Karpas-422 (cell line): ENCODE measurements around the gene BEGAIN. TPM values are rescaled to one million over a fixed set of nuclear protein-coding genes. Genes with fewer than 3 reads are reported as not detected.

Experiments
- DNase-seq: peaks from one replicate; pipeline ENCODE4 v3.0.0-alpha.2; 2015
- H2AFZ ChIP-seq: fragments of 200-600 bp; sonication (generic); 2 replicates; pipeline ENCODE4 v1.6.1; 2014; ENCODE audit warnings: antibody characterized with exemption, low read length, mixed read lengths
- H3K27ac ChIP-seq: fragments of 200-600 bp; sonication (generic); 2 replicates; pipeline ENCODE4 v1.5.1; 2014; ENCODE audit warnings: mild to moderate bottlenecking, low read length, moderate library complexity
- H3K27me3 ChIP-seq: fragments of 200-600 bp; sonication (generic); 2 replicates; pipeline ENCODE4 v1.6.1; 2014; ENCODE audit warnings: low read length, mixed read lengths
- H3K36me3 ChIP-seq: fragments of 200-600 bp; sonication (generic); 2 replicates; pipeline ENCODE4 v1.6.1; 2014; ENCODE audit warnings: low read length, mixed read lengths; ENCODE audit not compliant: insufficient read depth
- H3K4me1 ChIP-seq: fragments of 200-600 bp; sonication (generic); 2 replicates; pipeline ENCODE4 v1.6.1; 2014; ENCODE audit warnings: mild to moderate bottlenecking, low read length, mixed read lengths
- H3K4me2 ChIP-seq: fragments of 200-600 bp; sonication (generic); 2 replicates; pipeline ENCODE4 v1.6.1; 2014; ENCODE audit warnings: low read length, low read depth, mild to moderate bottlenecking; ENCODE audit not compliant: poor library complexity, severe bottlenecking
- H3K4me3 ChIP-seq: fragments of 200-600 bp; sonication (generic); 2 replicates; pipeline ENCODE4 v1.5.1; 2014; ENCODE audit warnings: mild to moderate bottlenecking, antibody characterized with exemption, low read length, mixed read lengths
- H3K79me2 ChIP-seq: fragments of 200-600 bp; sonication (generic); 2 replicates; pipeline ENCODE4 v1.6.1; 2014; ENCODE audit warnings: mild to moderate bottlenecking, low read length, mixed read lengths
- H3K9ac ChIP-seq: fragments of 200-600 bp; sonication (generic); 2 replicates; pipeline ENCODE4 v1.6.0; 2014; ENCODE audit warnings: low read length
- H3K9me2 ChIP-seq: fragments of 200-600 bp; sonication (generic), shearing (Covaris generic); replicated peaks from 2 replicates; pipeline ENCODE4 v1.6.0; 2014; ENCODE audit warnings: mild to moderate bottlenecking, low read length, moderate library complexity; ENCODE audit not compliant: insufficient read depth
- H3K9me3 ChIP-seq: fragments of 300-700, 200-600 bp; sonication (generic); 2 replicates; pipeline ENCODE4 v1.6.1; 2014; ENCODE audit warnings: low read length, mixed read lengths
- H4K20me1 ChIP-seq: fragments of 200-600 bp; sonication (generic); 2 replicates; pipeline ENCODE4 v1.6.1; 2014; ENCODE audit warnings: mild to moderate bottlenecking, antibody characterized with exemption, low read length, low read depth; ENCODE audit not compliant: insufficient read depth
- total RNA-seq: library from RNA; depleted of rRNA; stranded (reverse); fragments of >200 nt; shearing (Covaris generic); gene quantifications from 2 replicates; pipeline ENCODE4 v1.2.3, GENCODE V29; 2014; ENCODE audit warnings: low replicate concordance

The BEGAIN gene
- total RNA-seq, 1 experiment from 2014 or later: not detected

DNA sequence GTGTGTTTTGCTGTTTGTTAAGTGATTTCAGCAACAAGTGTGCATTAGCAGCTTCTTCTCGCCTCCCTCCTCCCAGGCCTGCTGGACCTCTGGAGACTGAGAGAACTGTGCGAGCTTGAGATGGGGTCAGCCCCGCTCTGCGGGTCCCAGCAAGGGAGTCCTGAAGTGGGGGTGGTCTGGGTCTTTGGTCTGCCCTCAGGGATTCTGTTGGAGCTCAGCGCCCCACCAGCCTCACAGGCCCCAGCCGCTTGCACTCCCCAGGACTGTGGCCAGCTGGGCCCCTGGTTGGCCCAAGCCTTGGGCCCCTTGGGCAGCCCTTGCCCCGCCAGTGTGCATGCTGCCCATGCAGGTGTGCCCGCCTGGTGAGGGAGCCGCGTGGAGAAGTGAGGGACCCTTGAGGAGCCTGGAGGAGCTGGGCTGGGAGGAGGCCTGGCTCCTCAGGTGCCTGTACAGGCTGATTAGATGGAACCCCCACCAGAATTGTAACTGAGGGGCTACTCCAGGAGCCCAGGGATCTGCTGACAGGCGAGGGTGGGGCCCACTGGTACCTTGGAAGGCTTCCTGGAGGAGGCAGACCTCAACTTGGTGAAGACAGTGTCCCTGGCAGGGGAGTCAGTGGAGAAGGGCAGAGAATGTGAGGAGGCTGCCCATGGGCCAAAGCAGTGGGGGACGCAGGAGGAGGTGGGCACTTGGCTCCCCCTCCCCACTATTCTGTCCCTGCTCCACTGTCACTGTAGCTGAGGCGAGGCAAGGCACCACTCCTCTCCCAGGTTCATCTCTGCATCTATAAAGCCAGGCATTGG lies 56.7 kb downstream of the BEGAIN start:
- no peak for DNase-seq
- H2AFZ ChIP-seq: no peak overlapping the region
- H4K20me1 ChIP-seq: 0 out of 2 replicates have a peak, but pooled peaks cover 7% of the 10 kb centered on the region

DNA sequence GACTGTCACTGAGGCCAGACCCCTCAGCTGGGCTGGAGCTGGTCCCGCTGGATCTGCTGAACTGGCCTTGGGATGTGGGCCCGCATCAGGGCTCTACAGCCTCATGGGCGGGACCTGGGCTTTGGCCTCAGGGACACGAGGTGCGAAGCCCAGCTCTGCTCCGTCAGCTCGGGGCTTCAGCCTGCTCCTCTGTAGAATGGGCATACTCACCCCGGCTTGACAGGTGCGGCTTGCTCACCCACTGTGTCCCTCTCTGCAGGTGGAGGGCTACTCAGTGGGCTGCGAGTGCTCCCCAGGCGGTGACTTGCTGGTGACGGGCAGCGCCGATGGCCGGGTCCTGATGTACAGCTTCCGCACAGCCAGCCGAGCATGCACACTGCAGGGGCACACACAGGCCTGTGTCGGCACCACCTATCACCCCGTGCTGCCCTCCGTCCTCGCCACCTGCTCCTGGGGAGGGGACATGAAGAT lies 57.6 kb downstream of the BEGAIN start:
- Histone ChIP-seq H3K36me3 (no peaks in the 10 kb centered on the region), H3K79me2 (no peaks in the 10 kb centered on the region), H4K20me1 (0 out of 2 replicates have a peak, but pooled peaks cover 7% of the 10 kb centered on the region), H3K9me3 (no peaks in the 10 kb centered on the region), H3K9me2 (no peaks in the 10 kb centered on the region), H3K9ac (no peak overlapping the region), H3K27me3 (no peaks in the 10 kb centered on the region), H3K27ac (no peak overlapping the region), H2AFZ (no peak overlapping the region), H3K4me2 (no peak overlapping the region), H3K4me3 (no peak overlapping the region), H3K4me1 (no peaks in the 10 kb centered on the region)
- no peak for DNase-seq

More for the DNA sequence above, 56.7 kb downstream of the BEGAIN start:
- Histone ChIP-seq H3K4me3 (no peak overlapping the region), H3K79me2 (no peaks in the 10 kb centered on the region), H3K9me3 (no peaks in the 10 kb centered on the region), H3K27ac (no peak overlapping the region), H3K27me3 (no peaks in the 10 kb centered on the region), H3K4me1 (no peaks in the 10 kb centered on the region), H3K36me3 (no peaks in the 10 kb centered on the region), H3K4me2 (no peak overlapping the region), H3K9ac (no peak overlapping the region), H3K9me2 (no peaks in the 10 kb centered on the region)

DNA sequence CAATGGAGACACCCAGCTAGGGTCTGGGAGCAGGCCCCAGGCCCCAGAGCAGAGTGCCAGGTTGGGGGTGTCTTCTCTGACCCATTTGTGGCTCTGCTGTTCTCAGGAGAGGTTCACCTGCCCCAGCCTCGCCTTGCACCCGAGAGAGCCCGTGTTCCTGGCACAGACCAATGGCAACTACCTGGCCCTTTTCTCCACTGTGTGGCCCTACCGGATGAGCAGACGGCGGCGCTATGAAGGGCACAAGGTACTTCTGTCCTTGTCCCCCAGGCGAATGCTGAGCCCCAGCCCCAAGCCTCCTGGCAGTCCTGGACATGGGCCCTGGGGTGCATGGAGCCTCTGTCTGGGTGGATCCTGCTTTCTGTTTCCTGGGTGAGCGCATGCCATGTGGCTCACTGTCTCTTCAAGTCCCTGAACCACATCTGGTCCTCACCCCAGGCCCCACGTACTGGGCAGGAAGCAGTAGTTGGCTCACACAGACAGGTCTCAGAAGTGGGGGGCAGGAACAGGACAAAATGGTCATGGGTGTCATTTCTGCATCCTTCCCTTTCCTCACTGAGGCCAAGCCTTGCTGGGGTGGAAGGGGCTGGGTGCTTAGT lies 58.2 kb downstream of the BEGAIN start:
- H3K4me2 ChIP-seq: no peak overlapping the region
- no peak overlapping the region for H2AFZ ChIP-seq
- H4K20me1 ChIP-seq: 0 out of 2 replicates have a peak, but pooled peaks cover 5% of the 10 kb centered on the region
- no peaks in the 10 kb centered on the region for H3K9me2 ChIP-seq
- H3K4me1 ChIP-seq: no peaks in the 10 kb centered on the region
- H3K27ac ChIP-seq: no peak overlapping the region
- no peak overlapping the region for H3K9ac ChIP-seq
- no peak for DNase-seq
- no peak overlapping the region for H3K4me3 ChIP-seq
- no peaks in the 10 kb centered on the region for H3K27me3 ChIP-seq
- H3K79me2 ChIP-seq: no peaks in the 10 kb centered on the region
- H3K36me3 ChIP-seq: no peaks in the 10 kb centered on the region
- no peaks in the 10 kb centered on the region for H3K9me3 ChIP-seq

DNA sequence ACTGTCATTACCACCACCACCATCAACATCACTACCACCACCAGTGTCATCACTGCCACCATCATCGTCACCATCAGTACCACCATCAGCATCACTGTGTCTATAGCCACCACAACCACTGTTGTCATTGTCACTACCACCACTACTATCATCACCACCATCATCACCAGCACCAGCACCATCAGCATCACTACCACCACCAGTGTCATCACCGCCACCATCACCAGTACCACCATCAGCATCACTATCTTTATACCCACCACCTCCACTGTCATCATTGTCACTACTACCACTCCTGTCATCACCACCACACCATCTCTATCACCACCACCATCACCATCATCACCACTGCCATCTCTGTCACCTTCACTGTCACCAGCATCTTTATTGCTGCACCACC lies 60.6 kb downstream of the BEGAIN start:
- H3K27ac ChIP-seq: no peak overlapping the region
- no peak overlapping the region for H3K9ac ChIP-seq
- H3K79me2 ChIP-seq: no peaks in the 10 kb centered on the region
- H3K4me1 ChIP-seq: peaks cover 11% of the 10 kb centered on the region
- H4K20me1 ChIP-seq: peaks cover 5% of the 10 kb centered on the region; the same call in 1 of the 2 replicates
- H3K27me3 ChIP-seq: no peaks in the 10 kb centered on the region
- no peaks in the 10 kb centered on the region for H3K9me2 ChIP-seq
- DNase-seq: no peak
- H2AFZ ChIP-seq: no peak overlapping the region
- no peak overlapping the region for H3K4me2 ChIP-seq
- no peaks in the 10 kb centered on the region for H3K9me3 ChIP-seq
- no peaks in the 10 kb centered on the region for H3K36me3 ChIP-seq
- no peak overlapping the region for H3K4me3 ChIP-seq

DNA sequence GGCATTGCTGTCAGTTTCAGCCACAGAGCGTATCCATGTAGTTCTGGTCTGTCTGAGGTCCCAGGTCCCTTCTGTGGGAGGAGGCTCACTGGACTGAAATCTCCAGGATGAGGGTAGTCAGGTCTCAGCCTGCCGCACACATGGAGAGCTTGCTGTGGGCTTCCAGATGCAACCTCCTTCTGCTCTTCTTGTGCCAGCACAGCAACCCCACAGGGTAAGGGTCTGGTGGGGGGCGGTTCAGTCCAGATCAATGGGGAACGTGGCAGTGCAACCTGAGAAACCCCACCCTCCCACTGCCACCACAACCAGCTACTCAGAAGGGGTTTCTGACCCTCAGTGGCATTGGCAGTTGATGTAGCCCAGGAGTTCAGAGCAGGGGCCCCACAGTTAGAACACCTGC lies 61.2 kb downstream of the BEGAIN start:
- no peaks in the 10 kb centered on the region for H3K36me3 ChIP-seq
- peaks cover 5% of the 10 kb centered on the region; the same call in 1 of the 2 replicates for H4K20me1 ChIP-seq
- no peaks in the 10 kb centered on the region for H3K27me3 ChIP-seq
- H3K9me3 ChIP-seq: no peaks in the 10 kb centered on the region
- peaks cover 12% of the 10 kb centered on the region for H3K4me1 ChIP-seq
- H3K9ac ChIP-seq: no peak overlapping the region
- no peaks in the 10 kb centered on the region for H3K9me2 ChIP-seq
- H2AFZ ChIP-seq: no peak overlapping the region
- no peak overlapping the region for H3K4me3 ChIP-seq
- no peak overlapping the region for H3K4me2 ChIP-seq
- no peaks in the 10 kb centered on the region for H3K79me2 ChIP-seq
- no peak overlapping the region for H3K27ac ChIP-seq
- no peak for DNase-seq

DNA sequence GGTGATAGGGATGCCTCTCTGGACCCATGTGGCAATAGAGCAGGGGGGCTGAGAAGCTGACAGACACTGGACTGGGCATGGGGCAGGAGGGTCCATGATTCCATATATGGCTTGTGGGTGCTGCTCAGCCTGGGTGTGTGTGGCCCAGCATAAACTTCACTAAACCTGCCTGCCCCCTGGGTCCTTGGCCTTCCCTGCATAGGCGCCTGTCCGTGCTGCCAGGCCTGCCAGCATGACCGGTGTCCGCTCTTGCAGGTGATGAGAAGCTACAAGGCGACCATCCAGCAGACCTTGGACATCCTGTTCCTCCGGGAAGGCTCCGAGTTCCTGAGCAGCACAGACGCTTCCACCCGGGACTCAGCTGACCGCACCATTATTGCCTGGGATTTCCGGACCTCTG lies 61.6 kb downstream of the BEGAIN start:
- H2AFZ ChIP-seq: no peak overlapping the region
- H3K27me3 ChIP-seq: no peaks in the 10 kb centered on the region
- no peaks in the 10 kb centered on the region for H3K9me2 ChIP-seq
- H3K36me3 ChIP-seq: no peaks in the 10 kb centered on the region
- no peaks in the 10 kb centered on the region for H3K79me2 ChIP-seq
- no peaks in the 10 kb centered on the region for H3K9me3 ChIP-seq
- H3K4me3 ChIP-seq: no peak overlapping the region
- no peak overlapping the region for H3K27ac ChIP-seq
- H3K4me2 ChIP-seq: no peak overlapping the region
- H4K20me1 ChIP-seq: peaks cover 5% of the 10 kb centered on the region; the same call in 1 of the 2 replicates
- peaks cover 12% of the 10 kb centered on the region for H3K4me1 ChIP-seq
- DNase-seq: no peak
- no peak overlapping the region for H3K9ac ChIP-seq

DNA sequence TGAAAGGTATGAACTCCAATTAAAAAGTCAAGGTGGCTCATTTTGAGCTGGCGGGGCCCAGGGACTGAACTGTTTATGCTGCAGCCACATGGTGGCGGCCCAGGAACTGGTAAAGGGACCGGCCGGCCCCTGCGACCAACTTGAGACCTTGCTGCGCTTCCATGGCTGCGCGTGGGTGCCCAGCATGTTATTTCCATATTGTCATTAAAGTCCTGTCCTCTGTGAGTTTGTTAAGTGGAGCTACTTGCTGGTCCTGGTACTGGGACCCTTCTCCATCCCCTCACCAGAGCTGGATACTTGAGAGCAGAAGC lies 62.3 kb downstream of the BEGAIN start:
- H3K27me3 ChIP-seq: no peaks in the 10 kb centered on the region
- peaks cover 5% of the 10 kb centered on the region; the same call in 1 of the 2 replicates for H4K20me1 ChIP-seq
- H3K79me2 ChIP-seq: no peaks in the 10 kb centered on the region
- H3K4me3 ChIP-seq: no peak overlapping the region
- H3K4me2 ChIP-seq: no peak overlapping the region
- no peak for DNase-seq
- H3K9ac ChIP-seq: no peak overlapping the region
- no peak overlapping the region for H3K27ac ChIP-seq
- H3K36me3 ChIP-seq: no peaks in the 10 kb centered on the region
- H2AFZ ChIP-seq: no peak overlapping the region
- H3K4me1 ChIP-seq: peaks cover 12% of the 10 kb centered on the region
- H3K9me2 ChIP-seq: no peaks in the 10 kb centered on the region
- no peaks in the 10 kb centered on the region for H3K9me3 ChIP-seq

DNA sequence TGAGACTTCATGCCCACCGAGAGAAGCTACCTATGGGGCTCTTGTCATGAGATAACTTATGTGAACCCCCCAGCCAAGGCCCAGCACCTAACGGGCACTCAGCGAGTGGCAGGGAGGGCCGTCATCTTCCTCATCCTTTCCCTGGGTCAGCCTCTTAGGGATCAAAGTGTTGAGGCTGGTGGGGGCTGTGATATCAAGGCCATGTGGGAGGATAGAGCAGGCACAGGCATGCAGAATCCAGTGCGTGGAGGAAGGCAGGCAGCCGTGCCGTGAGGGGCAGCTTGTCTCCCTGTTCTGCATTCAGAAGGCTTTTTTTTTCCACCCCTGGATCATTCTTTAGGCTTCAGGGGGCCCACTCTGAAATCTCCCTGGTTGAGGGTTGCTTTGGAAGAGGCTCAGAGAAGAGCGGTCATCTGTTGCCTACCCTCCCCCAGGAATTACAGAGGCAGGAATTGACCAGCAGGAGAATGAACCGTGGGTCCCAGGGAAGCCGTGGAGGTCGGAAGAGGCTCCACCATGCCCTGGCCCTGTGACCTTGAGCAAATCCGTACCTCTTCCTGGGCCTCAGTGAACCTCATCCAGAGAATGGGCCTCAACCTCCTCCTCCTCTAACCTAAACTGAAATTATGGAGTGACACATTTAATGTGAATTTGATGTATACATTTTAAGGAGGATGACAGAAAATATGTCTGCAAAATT lies 62.8 kb downstream of the BEGAIN start:
- no peak for DNase-seq
- Histone ChIP-seq H3K4me1 (peaks cover 12% of the 10 kb centered on the region), H3K9me3 (no peaks in the 10 kb centered on the region), H3K9ac (no peak overlapping the region), H3K79me2 (no peaks in the 10 kb centered on the region), H3K27ac (no peak overlapping the region), H3K9me2 (no peaks in the 10 kb centered on the region), H3K4me2 (no peak overlapping the region), H3K36me3 (no peaks in the 10 kb centered on the region), H2AFZ (no peak overlapping the region), H4K20me1 (peaks cover 5% of the 10 kb centered on the region; the same call in 1 of the 2 replicates), H3K27me3 (no peaks in the 10 kb centered on the region), H3K4me3 (no peak overlapping the region)
